Measurements from ENCODE around the gene PIF1.

Gene PIF1

DNA sequence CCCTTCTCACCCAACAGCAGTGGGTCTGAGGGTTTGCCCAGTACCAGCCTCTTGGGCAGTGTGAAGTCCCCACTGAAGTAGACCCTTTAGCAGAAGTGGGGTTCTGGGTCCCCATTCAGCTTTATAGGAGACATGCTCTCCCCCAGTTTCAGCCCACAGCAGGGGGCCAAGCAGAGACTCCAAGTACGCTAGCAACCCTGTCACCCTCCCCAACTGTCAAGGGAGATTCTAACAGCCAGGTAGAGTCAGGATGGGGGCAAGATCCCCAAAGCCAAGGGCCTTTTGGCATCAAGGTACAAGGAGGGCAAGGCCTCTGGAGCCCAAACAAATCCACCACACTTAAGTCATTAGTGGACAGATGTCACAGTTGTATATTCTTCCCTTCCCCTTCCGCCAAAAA is 51.8 kb downstream of the PIF1 start:
- DNase-seq, result no peak

GRCh38 chr15:64772964-64773363 is 52.5 kb downstream of the PIF1 start:
- DNase-seq, result no peak

GRCh38 chr15:64772488-64772887 is 53.0 kb downstream of the PIF1 start:
- DNase-seq, result peak; percentile 38

DNA sequence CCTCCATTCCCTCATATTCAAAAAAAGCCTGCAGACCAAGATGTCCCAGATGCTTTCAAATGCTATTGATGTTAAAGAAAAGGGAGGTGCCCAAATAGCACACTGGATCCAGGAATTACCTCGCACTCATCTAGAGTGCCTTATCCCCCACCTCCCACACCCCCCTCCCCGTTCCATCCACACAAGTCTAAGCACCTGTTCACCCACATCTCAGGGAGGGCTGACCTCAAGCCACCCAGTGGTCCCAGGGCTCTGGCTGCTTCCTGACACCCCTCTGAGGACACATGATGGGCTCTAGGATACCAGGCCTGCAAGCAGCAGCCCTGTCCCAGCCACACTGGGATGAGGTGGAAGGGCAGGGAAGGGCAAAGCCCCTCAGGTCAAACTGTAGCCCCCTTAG is 54.8 kb downstream of the PIF1 start:
- no peak for DNase-seq

GRCh38 chr15:64767203-64767602 is 58.2 kb downstream of the PIF1 start:
- peak; percentile 38 for DNase-seq

GRCh38 chr15:64766058-64766457 is 59.4 kb downstream of the PIF1 start:
- DNase-seq, result peak; percentile 76
